Measurements from ENCODE around the gene COMT. TPM values are rescaled to one million over a fixed set of nuclear protein-coding genes. Genes with fewer than 3 reads are reported as not detected.
A peak's percentile ranks its signal among the peaks of the same experiment; 100 is the strongest.

Gene COMT
- polyA plus RNA-seq, 1 experiment: 79.4 TPM

GRCh38 chr22:19973551-19974267 lies 32.1 kb downstream of the COMT start:
- no peak for DNase-seq (ENCODE audit: low read depth, low spot score)
- ChIA-PET POLR2A (interaction anchor here (1.2 kb wide), 1 partner anchor 13 kb away, joined by 3 read pairs; no protein-coding TSS in a partner anchor), CTCF (interaction anchor here (1.4 to 1.8 kb wide), 2 partner anchors 11 to 39 kb away, joined by 3 to 8 read pairs; no protein-coding TSS in a partner anchor)
- Histone ChIP-seq H3K4me3 (ENCODE audit: low read depth, low read length) (no peak overlapping the region), H3K27ac (ENCODE audit: low read depth, low read length) (peak overlapping the region; percentile 21), H3K27me3 (ENCODE audit: control insufficient read depth, insufficient read depth, low read length) (no peaks in the 10 kb centered on the region), H3K9me3 (ENCODE audit: control insufficient read depth, insufficient read depth, low read length) (no peaks in the 10 kb centered on the region; the same call in 1 of the 2 replicates)
- TF ChIP-seq CTCF (IDR thresholded peaks at IDR 0.05; ENCODE audit: low read depth, low read length): no peak

DNA sequence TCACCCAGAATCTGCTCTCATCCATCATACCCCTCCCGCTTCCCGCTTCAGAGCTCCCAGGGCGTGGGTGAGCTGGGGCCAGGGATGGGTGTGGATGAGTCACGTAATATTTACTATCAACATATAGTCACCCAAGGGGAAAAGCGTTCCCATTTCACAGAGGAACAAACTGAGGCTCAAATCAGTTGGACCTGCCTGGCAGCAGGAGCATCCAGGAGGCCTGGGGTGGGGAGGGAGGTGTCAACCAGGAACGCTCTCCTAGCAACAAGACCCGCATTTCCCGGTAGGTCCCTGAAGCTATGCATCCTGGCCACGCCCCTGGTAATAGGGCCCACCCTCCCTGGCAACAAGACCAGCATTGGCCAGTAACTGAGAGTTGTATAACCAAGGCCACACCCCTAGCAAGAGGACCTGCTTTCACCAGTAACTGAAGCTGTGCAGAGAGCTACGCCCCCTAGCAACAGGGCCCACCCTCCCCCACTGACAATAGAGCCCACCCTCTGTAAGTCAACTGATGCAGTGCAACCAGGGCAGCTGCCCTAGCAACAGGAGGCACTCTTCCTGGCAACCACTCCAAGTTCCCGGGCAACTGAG lies 32.8 kb downstream of the COMT start:
- Histone ChIP-seq H3K9me3 (ENCODE audit: control insufficient read depth, insufficient read depth, low read length) (no peaks in the 10 kb centered on the region; the same call in 1 of the 2 replicates), H3K4me3 (ENCODE audit: low read depth, low read length) (no peak overlapping the region), H3K27ac (ENCODE audit: low read depth, low read length) (peak overlapping the region; percentile 21), H3K27me3 (ENCODE audit: control insufficient read depth, insufficient read depth, low read length) (no peaks in the 10 kb centered on the region)
- POLR2A ChIA-PET: no interaction called here
- TF ChIP-seq CTCF (IDR thresholded peaks at IDR 0.05; ENCODE audit: low read depth, low read length): no peak
- DNase-seq (ENCODE audit: low read depth, low spot score): no peak
- CTCF ChIA-PET: interaction anchor here (1.4 to 1.8 kb wide), 2 partner anchors 12 to 39 kb away, joined by 3 to 8 read pairs; no protein-coding TSS in a partner anchor

DNA sequence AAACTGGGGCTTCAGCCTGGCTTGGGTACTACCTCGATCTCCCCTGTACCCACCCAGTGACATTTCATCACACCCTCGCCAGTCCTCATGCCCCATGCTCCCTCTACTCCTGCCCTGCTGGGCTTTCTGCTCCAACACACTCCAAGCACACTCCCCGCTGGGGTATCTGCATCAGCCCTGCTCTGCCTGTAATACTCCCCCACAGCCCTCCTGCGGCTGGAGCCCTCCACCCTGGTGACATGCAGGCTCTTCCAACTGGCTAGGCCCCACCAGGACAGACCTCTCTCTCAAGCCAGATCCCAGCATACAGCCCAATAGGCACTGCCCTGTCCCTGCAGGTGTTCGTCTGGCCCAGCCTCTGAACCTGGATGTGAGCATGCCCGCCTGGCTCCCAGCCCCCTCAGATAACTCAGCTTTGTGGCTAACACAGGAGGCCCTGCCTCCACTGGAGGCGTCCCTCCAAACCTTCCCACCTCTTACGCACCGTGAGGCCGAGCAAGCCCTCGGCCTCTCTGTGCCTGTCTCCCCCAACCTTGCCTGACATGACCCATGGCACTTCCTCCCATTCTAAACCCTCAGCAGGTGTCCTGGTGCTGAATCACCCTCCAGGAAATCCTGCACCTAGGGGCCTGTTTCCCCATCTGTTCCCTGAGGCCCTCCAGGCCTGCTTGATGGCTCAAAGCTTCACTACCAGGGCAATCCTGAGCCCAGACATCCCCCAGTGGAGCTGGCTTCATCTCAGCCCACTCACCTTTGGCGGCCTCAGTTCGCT lies 33.5 kb downstream of the COMT start:
- ChIA-PET POLR2A (interaction anchor here (1.2 kb wide), 1 partner anchor 11 kb away, joined by 4 read pairs; no protein-coding TSS in a partner anchor), CTCF (interaction anchor here (1.4 kb wide), 1 partner anchor 13 kb away, joined by 3 read pairs; no protein-coding TSS in a partner anchor)
- no peak for TF ChIP-seq CTCF (IDR thresholded peaks at IDR 0.05; ENCODE audit: low read depth, low read length)
- Histone ChIP-seq H3K27ac (ENCODE audit: low read depth, low read length) (no peak overlapping the region), H3K4me3 (ENCODE audit: low read depth, low read length) (no peak overlapping the region), H3K9me3 (ENCODE audit: control insufficient read depth, insufficient read depth, low read length) (no peaks in the 10 kb centered on the region; the same call in 1 of the 2 replicates), H3K27me3 (ENCODE audit: control insufficient read depth, insufficient read depth, low read length) (no peaks in the 10 kb centered on the region)
- no peak for DNase-seq (ENCODE audit: low read depth, low spot score)

- Histone ChIP-seq H3K27ac (ENCODE audit: low read depth, low read length) (no peak overlapping the region), H3K9me3 (ENCODE audit: control insufficient read depth, insufficient read depth, low read length) (no peaks in the 10 kb centered on the region; the same call in 1 of the 2 replicates), H3K4me3 (ENCODE audit: low read depth, low read length) (no peak overlapping the region), H3K27me3 (ENCODE audit: control insufficient read depth, insufficient read depth, low read length) (no peaks in the 10 kb centered on the region)
- ChIA-PET CTCF (no interaction called here), POLR2A (interaction anchor here (1.2 kb wide), 1 partner anchor 11 kb away, joined by 4 read pairs; no protein-coding TSS in a partner anchor)
- TF ChIP-seq CTCF (IDR thresholded peaks at IDR 0.05; ENCODE audit: low read depth, low read length): no peak
- no peak for DNase-seq (ENCODE audit: low read depth, low spot score)
Measured at GRCh38 chr22:19975707-19976035, 34.1 kb downstream of the COMT start.
